Small intestine (tissue), 7 donors: ENCODE measurements around the gene PRSS22. TPM values are rescaled to one million over a fixed set of nuclear protein-coding genes. Genes with fewer than 3 reads are reported as not detected.

Experiments
- DNase-seq, 2 donors: peaks; one replicate each; pipeline versions ENCODE4 v3.0.0 to v3.0.0-alpha.2; 2013
- FAIRE-seq: peaks from 2 replicates; lab custom pipeline; 2012; peaks lifted over from hg19 to GRCh38; lab: Jason Lieb, UNC
- H3K27ac ChIP-seq, 3 donors: one replicate each; pipeline ENCODE4 v1.5.1; 2013; ENCODE audit warnings: low read length in 2 of 3, mild to moderate bottlenecking in 2 of 3, control low read depth in 1 of 3, inconsistent platforms in 1 of 3, low read depth in 1 of 3, moderate library complexity in 1 of 3
- H3K27me3 ChIP-seq, 3 donors: one replicate each; pipeline ENCODE4 v1.6.1; 2013; ENCODE audit warnings: low read length in 3 of 3, inconsistent platforms in 1 of 3; ENCODE audit not compliant: control insufficient read depth in 3 of 3, insufficient read depth in 3 of 3
- H3K36me3 ChIP-seq, 3 donors: one replicate each; pipeline ENCODE4 v1.6.1; 2013; ENCODE audit warnings: low read length in 3 of 3, inconsistent platforms in 1 of 3, low read depth in 1 of 3, mild to moderate bottlenecking in 1 of 3, moderate library complexity in 1 of 3; ENCODE audit not compliant: control insufficient read depth in 3 of 3, insufficient read depth in 2 of 3
- H3K4me1 ChIP-seq, 3 donors: one replicate each; pipeline ENCODE4 v1.6.1; 2013; ENCODE audit warnings: low read length in 2 of 3, inconsistent platforms in 1 of 3, low read depth in 1 of 3, mild to moderate bottlenecking in 1 of 3, moderate library complexity in 1 of 3; ENCODE audit not compliant: control insufficient read depth in 3 of 3, insufficient read depth in 2 of 3
- H3K4me3 ChIP-seq, 3 donors: one replicate each; pipeline ENCODE4 v1.5.1; 2013; ENCODE audit warnings: low read length in 3 of 3, control low read depth in 1 of 3, inconsistent platforms in 1 of 3, low read depth in 1 of 3, mild to moderate bottlenecking in 1 of 3, moderate library complexity in 1 of 3
- H3K9me3 ChIP-seq, 2 donors: one replicate each; pipeline ENCODE4 v1.6.1; 2013; ENCODE audit warnings: low read depth in 1 of 2, low read length in 1 of 2; ENCODE audit not compliant: control insufficient read depth in 2 of 2, insufficient read depth in 1 of 2
- WGBS, 3 donors: extraction: QIAGEN DNeasy Blood & Tissue Kit; methylation state at CpG; one replicate each; pipeline ENCODE4 v1.1.7; 2013; 5-methylcytosine and 5-hydroxymethylcytosine counted together
- polyA plus RNA-seq, 4 donors: library from polyadenylated mRNA; stranded (reverse) in 3 of 4; unstranded in 1 of 4; fragments of 200-250 nt in 3 of 4; fragments of 120-200 nt in 1 of 4; gene quantifications; one replicate each; pipeline versions ENCODE4 v1.2.1 to v1.2.3, GENCODE V29; 2013
- donor health status: healthy with polysubstance abuse.
- donor health status: control.
- donor health status: control.
- donor health status: Bipolar disorder and iron deficiency.
- donor health status: healthy.

The PRSS22 gene
- polyA plus RNA-seq, 4 donors: 0.45 to 3.9 (median 1.1) TPM

DNA sequence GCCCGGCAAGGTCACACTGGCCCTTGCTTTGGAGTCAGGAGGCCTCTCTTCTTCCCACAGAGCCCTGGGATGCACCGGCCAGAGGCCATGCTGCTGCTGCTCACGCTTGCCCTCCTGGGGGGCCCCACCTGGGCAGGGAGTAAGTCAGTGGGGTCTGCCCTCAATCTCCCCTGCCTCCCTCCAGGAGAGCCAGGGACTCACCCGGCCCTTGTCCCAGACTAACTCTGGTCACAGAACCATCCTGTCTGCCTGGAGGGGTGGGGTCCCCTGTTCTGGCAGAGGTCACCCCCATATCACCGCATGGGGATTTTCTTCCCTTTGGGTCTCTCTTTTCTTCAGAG lies 27.6 kb downstream of the PRSS22 start:
- no peak for FAIRE-seq

GRCh38 chr16:2829501-2830354 lies 28.2 kb downstream of the PRSS22 start, which contains the start of gene ZG16B:
ZG16B (plus strand) TSS chr16:2830303; CDS start chr16:2830442, 139 bp downstream.
- H3K27me3 ChIP-seq: peaks cover 0 to 2% (median 0%) of the 10 kb centered on the region in 3 donors
- DNase-seq (peak; percentile 57 to 58), FAIRE-seq (no peak)
- peak within 1 kb of the TSS; percentile 37 to 38 (median 37) for H3K27ac ChIP-seq
- H3K4me1 ChIP-seq: peaks cover 0 to 14% (median 0%) of the 10 kb centered on the region in 3 donors
- no peaks in the 10 kb centered on the region for H3K36me3 ChIP-seq
- peaks cover 0 to 8% of the 10 kb centered on the region in 2 donors for H3K9me3 ChIP-seq
- 25 to 59% (median 35%) methylated on average over 28 to 32 of the region's 32 CpGs for WGBS, 3 donors
- H3K4me3 ChIP-seq: no peak within 1 kb of the TSS

More for the DNA sequence above, 27.6 kb downstream of the PRSS22 start:
- peaks cover 0 to 14% (median 0%) of the 10 kb centered on the region in 3 donors for H3K4me1 ChIP-seq
- DNase-seq: no peak
- no peak overlapping the region for H3K4me3 ChIP-seq
- WGBS, 3 donors: 65 to 75% (median 70%) methylated on average over 5 of the region's 5 CpGs
- H3K36me3 ChIP-seq: no peaks in the 10 kb centered on the region
- peaks cover 0 to 8% of the 10 kb centered on the region in 2 donors for H3K9me3 ChIP-seq
- H3K27ac ChIP-seq: no peak overlapping the region
- H3K27me3 ChIP-seq: peaks cover 0 to 2% (median 0%) of the 10 kb centered on the region in 3 donors

- Histone ChIP-seq H3K4me1 (peaks cover 0 to 14% (median 0%) of the 10 kb centered on the region in 3 donors), H3K27me3 (peaks cover 0 to 2% (median 0%) of the 10 kb centered on the region in 3 donors), H3K27ac (no peak overlapping the region), H3K9me3 (peaks cover 0 to 8% of the 10 kb centered on the region in 2 donors), H3K4me3 (no peak overlapping the region), H3K36me3 (no peaks in the 10 kb centered on the region)
- 88 to 92% (median 90%) methylated on average over 17 of the region's 17 CpGs for WGBS, 3 donors
- no peak for FAIRE-seq
- DNase-seq: no peak
These were observed 29.0 kb downstream of the PRSS22 start for GRCh38 chr16:2828876-2829430.

- H3K27me3 ChIP-seq: peaks cover 0 to 2% (median 0%) of the 10 kb centered on the region in 3 donors
- no peak for FAIRE-seq
- H3K9me3 ChIP-seq: peaks cover 0 to 8% of the 10 kb centered on the region in 2 donors
These were observed 29.5 kb downstream of the PRSS22 start for GRCh38 chr16:2828521-2828840.

DNA sequence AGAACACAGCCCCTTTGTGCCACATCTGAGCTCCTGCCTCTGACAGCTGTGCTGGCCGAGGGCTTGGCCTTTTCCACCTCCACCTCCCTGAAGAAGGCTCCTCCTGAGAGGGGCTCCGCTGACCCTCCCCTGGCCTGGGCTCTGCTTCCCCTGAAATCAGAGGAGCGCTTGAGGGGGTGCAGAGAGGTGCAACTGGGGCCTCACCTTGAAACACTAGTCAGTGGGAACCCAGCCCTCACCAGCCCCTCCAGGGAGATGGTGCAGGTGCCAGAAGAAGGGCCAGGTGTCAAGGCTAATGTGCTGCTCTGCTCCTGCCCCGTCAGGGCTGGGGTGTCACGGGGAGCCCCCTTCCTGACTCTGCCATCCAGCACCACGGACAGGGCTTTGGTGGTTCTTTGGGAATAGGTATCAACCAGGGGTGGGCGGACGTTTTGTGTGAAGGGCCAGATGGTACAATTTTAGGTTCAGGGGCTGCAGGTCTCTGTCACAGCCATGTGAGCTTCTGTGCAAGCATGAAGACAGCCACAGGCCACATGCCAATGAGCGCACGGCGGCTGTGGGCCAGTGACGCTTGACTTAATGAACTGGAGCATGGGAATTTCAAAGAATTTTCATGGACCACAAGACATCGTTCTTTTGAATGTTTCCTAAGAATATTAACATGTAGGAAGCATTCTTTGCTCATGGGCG lies 30.0 kb downstream of the PRSS22 start:
- peaks cover 0 to 14% (median 0%) of the 10 kb centered on the region in 3 donors for H3K4me1 ChIP-seq
- no peak overlapping the region for H3K27ac ChIP-seq
- peaks cover 0 to 2% (median 0%) of the 10 kb centered on the region in 3 donors for H3K27me3 ChIP-seq
- 78 to 84% (median 82%) methylated on average over 13 to 14 of the region's 14 CpGs for WGBS, 3 donors
- FAIRE-seq: no peak
- DNase-seq: no peak
- no peak overlapping the region for H3K4me3 ChIP-seq
- H3K9me3 ChIP-seq: peaks cover 0 to 8% of the 10 kb centered on the region in 2 donors
- no peaks in the 10 kb centered on the region for H3K36me3 ChIP-seq

More at GRCh38 chr16:2828521-2828840, 29.5 kb downstream of the PRSS22 start:
- H3K4me1 ChIP-seq: peaks cover 0 to 14% (median 0%) of the 10 kb centered on the region in 3 donors
- no peak overlapping the region for H3K27ac ChIP-seq
- H3K36me3 ChIP-seq: no peaks in the 10 kb centered on the region
- 82 to 90% (median 86%) methylated on average over 8 of the region's 8 CpGs for WGBS, 3 donors
- no peak for DNase-seq
- H3K4me3 ChIP-seq: no peak overlapping the region

DNA sequence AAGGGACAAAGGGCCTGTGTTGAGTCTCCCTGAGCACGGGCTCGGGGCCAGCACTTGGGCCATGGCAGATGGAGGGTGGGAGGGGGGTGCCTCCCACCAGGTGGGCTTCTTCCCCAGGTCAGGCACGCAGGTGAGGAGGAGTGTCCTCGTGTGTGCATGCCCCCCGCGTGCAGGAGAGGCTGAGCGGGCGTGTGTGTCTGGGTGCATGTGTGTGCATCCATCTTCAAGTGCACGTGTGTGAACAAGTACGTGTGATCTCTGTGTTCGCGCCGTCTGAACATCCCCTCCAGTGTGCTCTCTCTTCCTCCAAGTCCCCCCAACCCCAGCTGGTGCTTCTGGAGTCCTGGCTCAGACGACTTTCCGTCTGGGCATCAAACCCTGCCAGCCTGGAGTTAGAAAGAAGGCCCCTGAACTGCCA lies 30.6 kb downstream of the PRSS22 start:
- H3K4me3 ChIP-seq: no peak overlapping the region
- DNase-seq (no peak), FAIRE-seq (no peak)
- no peak overlapping the region for H3K27ac ChIP-seq
- no peaks in the 10 kb centered on the region for H3K36me3 ChIP-seq
- peaks cover 0 to 2% (median 0%) of the 10 kb centered on the region in 3 donors for H3K27me3 ChIP-seq
- H3K4me1 ChIP-seq: peaks cover 0 to 14% (median 0%) of the 10 kb centered on the region in 3 donors
- WGBS, 3 donors: 73 to 76% (median 75%) methylated on average over 15 of the region's 15 CpGs
- H3K9me3 ChIP-seq: peaks cover 0 to 8% of the 10 kb centered on the region in 2 donors

DNA sequence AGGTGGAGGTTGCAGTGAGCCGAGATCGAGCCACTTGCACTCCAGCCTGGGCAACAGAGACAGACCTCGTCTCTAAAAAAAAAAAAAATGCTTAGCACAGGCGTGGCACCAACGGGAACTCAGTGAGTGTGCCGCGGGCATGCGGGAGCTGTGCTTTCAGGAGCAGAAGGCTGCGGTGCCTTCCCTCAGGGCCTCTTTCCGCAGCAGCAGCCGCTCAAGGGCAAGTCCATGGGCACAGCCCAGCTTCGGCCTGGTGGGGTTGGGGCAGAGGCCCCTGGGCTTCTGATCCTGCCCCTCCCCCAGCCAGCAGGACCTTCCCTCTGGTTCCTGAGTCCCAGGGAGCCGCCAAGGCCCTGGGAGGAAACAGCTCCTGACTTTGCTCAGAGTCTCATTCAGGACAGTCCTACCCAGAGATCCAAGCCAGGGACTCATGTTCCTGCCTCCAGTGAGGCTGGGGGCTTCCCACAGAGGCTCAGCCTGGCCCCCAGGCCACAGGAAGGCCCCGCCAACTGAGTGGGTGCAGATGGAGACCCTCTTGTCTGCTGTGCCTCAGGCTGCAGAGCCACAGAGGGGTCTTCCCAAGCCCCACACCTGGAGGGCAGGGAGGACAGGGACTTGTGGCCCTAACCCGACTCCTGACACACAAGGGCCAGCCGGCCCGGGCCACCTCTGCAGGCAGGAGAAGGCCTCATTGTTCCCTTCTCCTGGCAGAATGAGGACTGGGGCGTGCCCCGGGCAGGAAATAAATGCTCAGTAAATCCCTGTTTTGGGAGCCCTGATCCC lies 31.2 kb downstream of the PRSS22 start:
- Histone ChIP-seq H3K36me3 (no peaks in the 10 kb centered on the region), H3K4me3 (no peak overlapping the region), H3K27me3 (peaks cover 0 to 2% (median 0%) of the 10 kb centered on the region in 3 donors), H3K9me3 (peaks cover 0 to 8% of the 10 kb centered on the region in 2 donors), H3K27ac (no peak overlapping the region), H3K4me1 (peaks cover 0 to 14% (median 0%) of the 10 kb centered on the region in 3 donors)
- no peak for DNase-seq
- no peak for FAIRE-seq
- WGBS, 3 donors: 46 to 65% (median 49%) methylated on average over 19 of the region's 19 CpGs
